WTC11 (cell line): Measurements from ENCODE around the gene FGFR2.

Source experiments
- CREM ChIP-seq: sonication (generic); formaldehyde crosslinking; IDR thresholded peaks from 2 replicates; pipeline ENCODE4 v1.8.1; 2022; ENCODE audit warnings: mild to moderate bottlenecking, missing genetic modification reagents, moderate library complexity
- FOXJ3 ChIP-seq: sonication (generic); formaldehyde crosslinking; IDR thresholded peaks from 2 replicates; pipeline ENCODE4 v1.9.0; 2021; ENCODE audit warnings: missing genetic modification reagents, mild to moderate bottlenecking, borderline replicate concordance
- NR1H2 ChIP-seq: sonication (generic); formaldehyde crosslinking; IDR thresholded peaks from 2 replicates; pipeline ENCODE4 v1.9.0; 2021; ENCODE audit warnings: mild to moderate bottlenecking, moderate library complexity, missing genetic modification reagents
- SP1 ChIP-seq: sonication (generic); formaldehyde crosslinking; conservative IDR thresholded peaks from 2 replicates; pipeline ENCODE4 v1.8.1; 2022; ENCODE audit warnings: missing genetic modification reagents
- TEAD4 ChIP-seq: sonication (generic); formaldehyde crosslinking; IDR thresholded peaks from 2 replicates; pipeline ENCODE4 v1.8.0; 2022; ENCODE audit warnings: mild to moderate bottlenecking, missing genetic modification reagents
- ZNF138 ChIP-seq: sonication (generic); formaldehyde crosslinking; conservative IDR thresholded peaks from 2 replicates; pipeline ENCODE4 v1.8.1; 2022; ENCODE audit warnings: mild to moderate bottlenecking, moderate library complexity, missing genetic modification reagents
- ZNF263 ChIP-seq: sonication (generic); formaldehyde crosslinking; IDR thresholded peaks from 2 replicates; pipeline ENCODE4 v1.8.1; 2022; ENCODE audit warnings: low read depth, mild to moderate bottlenecking, moderate library complexity, missing genetic modification reagents
- TF ChIP-seq, protein P1 (sequence below): fragments of 200-600 bp; IDR thresholded peaks from 2 replicates; pipeline ENCODE4 v1.8.0; 2022; ENCODE audit warnings: antibody characterized with exemption
- TF ChIP-seq, protein P2 (sequence below): sonication (generic); formaldehyde crosslinking; IDR thresholded peaks from 2 replicates; pipeline ENCODE4 v1.8.0; 2022; ENCODE audit warnings: missing genetic modification reagents
- TF ChIP-seq, protein P3 (sequence below): sonication (generic); formaldehyde crosslinking; IDR thresholded peaks from 2 replicates; pipeline ENCODE4 v1.8.0; 2022; ENCODE audit warnings: mild to moderate bottlenecking, missing genetic modification reagents
- TF ChIP-seq, protein P4 (sequence below): sonication (generic); formaldehyde crosslinking; IDR thresholded peaks from 2 replicates; pipeline ENCODE4 v1.8.0; 2022; ENCODE audit warnings: mild to moderate bottlenecking, missing genetic modification reagents
- TF ChIP-seq, protein P5 (sequence below): sonication (generic); formaldehyde crosslinking; IDR thresholded peaks from 2 replicates; pipeline ENCODE4 v1.8.1; 2022; ENCODE audit warnings: mild to moderate bottlenecking, moderate library complexity, missing genetic modification reagents

DNA sequence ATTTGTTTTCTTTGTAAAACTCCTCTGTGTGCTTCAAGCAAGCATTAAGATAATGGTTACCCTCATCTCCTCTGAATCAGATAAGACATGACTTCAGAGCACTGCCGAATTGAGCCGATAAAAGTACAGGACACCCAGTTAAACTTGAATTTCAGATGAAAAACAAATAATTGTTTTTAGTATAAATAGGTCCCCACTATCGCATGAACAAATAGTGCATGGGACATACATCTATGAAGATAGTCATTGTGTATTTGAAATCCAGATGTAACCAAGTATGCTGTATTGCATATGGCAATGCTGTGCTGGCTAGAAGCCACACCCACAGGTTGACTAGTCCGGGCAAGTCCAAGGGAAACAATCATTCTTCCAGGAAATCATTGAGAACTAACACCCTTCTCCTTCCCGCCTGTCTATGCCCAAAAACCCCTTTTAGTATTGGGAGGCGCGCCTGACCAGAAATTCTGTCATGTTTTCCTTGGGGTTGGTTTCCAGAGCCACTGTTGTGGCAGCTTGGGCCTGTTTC lies 12.6 kb upstream of the FGFR2 start:
- TF ChIP-seq, protein P1, sequence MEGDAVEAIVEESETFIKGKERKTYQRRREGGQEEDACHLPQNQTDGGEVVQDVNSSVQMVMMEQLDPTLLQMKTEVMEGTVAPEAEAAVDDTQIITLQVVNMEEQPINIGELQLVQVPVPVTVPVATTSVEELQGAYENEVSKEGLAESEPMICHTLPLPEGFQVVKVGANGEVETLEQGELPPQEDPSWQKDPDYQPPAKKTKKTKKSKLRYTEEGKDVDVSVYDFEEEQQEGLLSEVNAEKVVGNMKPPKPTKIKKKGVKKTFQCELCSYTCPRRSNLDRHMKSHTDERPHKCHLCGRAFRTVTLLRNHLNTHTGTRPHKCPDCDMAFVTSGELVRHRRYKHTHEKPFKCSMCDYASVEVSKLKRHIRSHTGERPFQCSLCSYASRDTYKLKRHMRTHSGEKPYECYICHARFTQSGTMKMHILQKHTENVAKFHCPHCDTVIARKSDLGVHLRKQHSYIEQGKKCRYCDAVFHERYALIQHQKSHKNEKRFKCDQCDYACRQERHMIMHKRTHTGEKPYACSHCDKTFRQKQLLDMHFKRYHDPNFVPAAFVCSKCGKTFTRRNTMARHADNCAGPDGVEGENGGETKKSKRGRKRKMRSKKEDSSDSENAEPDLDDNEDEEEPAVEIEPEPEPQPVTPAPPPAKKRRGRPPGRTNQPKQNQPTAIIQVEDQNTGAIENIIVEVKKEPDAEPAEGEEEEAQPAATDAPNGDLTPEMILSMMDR = no peak
- TF ChIP-seq NR1H2 (CRISPR knock-in tag) (no peak), TEAD4 (CRISPR knock-in tag) (no peak), FOXJ3 (CRISPR knock-in tag) (no peak), CREM (CRISPR knock-in tag) (no peak), ZNF138 (CRISPR knock-in tag) (no peak), SP1 (no peak), ZNF263 (no peak)
- TF ChIP-seq, protein P2, sequence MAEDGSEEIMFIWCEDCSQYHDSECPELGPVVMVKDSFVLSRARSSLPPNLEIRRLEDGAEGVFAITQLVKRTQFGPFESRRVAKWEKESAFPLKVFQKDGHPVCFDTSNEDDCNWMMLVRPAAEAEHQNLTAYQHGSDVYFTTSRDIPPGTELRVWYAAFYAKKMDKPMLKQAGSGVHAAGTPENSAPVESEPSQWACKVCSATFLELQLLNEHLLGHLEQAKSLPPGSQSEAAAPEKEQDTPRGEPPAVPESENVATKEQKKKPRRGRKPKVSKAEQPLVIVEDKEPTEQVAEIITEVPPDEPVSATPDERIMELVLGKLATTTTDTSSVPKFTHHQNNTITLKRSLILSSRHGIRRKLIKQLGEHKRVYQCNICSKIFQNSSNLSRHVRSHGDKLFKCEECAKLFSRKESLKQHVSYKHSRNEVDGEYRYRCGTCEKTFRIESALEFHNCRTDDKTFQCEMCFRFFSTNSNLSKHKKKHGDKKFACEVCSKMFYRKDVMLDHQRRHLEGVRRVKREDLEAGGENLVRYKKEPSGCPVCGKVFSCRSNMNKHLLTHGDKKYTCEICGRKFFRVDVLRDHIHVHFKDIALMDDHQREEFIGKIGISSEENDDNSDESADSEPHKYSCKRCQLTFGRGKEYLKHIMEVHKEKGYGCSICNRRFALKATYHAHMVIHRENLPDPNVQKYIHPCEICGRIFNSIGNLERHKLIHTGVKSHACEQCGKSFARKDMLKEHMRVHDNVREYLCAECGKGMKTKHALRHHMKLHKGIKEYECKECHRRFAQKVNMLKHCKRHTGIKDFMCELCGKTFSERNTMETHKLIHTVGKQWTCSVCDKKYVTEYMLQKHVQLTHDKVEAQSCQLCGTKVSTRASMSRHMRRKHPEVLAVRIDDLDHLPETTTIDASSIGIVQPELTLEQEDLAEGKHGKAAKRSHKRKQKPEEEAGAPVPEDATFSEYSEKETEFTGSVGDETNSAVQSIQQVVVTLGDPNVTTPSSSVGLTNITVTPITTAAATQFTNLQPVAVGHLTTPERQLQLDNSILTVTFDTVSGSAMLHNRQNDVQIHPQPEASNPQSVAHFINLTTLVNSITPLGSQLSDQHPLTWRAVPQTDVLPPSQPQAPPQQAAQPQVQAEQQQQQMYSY = no peak
- TF ChIP-seq, protein P3, sequence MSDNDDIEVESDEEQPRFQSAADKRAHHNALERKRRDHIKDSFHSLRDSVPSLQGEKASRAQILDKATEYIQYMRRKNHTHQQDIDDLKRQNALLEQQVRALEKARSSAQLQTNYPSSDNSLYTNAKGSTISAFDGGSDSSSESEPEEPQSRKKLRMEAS (CRISPR knock-in tag) = no peak
- TF ChIP-seq, protein P4, sequence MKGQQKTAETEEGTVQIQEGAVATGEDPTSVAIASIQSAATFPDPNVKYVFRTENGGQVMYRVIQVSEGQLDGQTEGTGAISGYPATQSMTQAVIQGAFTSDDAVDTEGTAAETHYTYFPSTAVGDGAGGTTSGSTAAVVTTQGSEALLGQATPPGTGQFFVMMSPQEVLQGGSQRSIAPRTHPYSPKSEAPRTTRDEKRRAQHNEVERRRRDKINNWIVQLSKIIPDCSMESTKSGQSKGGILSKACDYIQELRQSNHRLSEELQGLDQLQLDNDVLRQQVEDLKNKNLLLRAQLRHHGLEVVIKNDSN = no peak
- TF ChIP-seq, protein P5, sequence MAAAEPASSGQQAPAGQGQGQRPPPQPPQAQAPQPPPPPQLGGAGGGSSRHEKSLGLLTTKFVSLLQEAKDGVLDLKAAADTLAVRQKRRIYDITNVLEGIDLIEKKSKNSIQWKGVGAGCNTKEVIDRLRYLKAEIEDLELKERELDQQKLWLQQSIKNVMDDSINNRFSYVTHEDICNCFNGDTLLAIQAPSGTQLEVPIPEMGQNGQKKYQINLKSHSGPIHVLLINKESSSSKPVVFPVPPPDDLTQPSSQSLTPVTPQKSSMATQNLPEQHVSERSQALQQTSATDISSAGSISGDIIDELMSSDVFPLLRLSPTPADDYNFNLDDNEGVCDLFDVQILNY (CRISPR knock-in tag) = no peak
